ENCODE results near the gene PLAA. TPM values are rescaled to one million over a fixed set of nuclear protein-coding genes. Genes with fewer than 3 reads are reported as not detected.
A peak's percentile ranks its signal among the peaks of the same experiment; 100 is the strongest.

PLAA gene
- total RNA-seq, 2 experiments from 2014 or later: 29.8 to 31.9 TPM

DNA sequence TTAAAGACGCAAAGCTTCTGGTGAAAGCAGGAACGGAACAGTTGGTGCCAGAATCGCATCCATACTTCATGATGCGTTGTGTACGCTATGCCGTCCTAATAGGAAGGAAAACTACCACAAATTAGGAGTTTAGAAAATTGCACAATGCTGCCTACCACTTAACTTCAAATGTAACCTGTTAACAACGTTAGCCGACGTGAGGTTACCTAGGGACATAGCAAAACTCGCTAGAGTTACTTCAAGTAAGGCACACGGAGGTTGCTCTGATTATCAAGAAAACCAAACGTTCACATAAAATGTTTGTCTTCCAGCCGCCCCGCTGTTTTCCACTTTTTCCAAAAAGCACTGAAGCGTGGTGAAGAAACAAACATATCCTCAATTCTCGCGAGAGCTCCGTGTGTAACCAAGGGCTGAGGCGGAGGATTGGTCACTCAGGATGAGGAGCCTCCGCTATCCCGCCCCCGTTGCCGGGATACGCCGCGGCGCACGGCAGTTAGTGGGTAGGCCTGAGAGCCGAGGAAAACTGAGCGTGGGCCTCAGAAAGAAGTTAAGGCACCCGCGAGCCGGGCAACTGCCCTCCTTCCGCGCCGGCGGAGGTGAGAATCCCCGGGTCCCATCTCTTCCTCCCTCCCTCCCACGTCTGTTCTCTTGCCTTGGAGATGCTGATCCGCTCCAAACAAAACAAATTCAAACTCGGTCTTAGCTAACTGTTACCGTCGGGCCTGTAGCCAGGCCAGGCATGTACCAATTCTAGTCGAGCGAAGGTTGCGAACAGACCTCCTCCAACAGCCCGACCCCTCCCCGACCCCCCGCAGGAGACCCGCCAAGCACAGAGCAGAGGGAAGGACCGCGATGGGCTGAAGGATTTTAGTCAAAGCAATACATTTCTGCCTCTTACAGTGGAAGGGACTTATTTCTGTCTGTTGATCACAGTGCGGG lies 9.1 kb upstream of the PLAA start, which contains the start of gene IFT74:
Gene IFT74 (plus strand): TSS at position 492 of the 939 bp plus-strand sequence. CDS start 5,556 bp downstream, outside the sequence.
- TF ChIP-seq, protein P1, sequence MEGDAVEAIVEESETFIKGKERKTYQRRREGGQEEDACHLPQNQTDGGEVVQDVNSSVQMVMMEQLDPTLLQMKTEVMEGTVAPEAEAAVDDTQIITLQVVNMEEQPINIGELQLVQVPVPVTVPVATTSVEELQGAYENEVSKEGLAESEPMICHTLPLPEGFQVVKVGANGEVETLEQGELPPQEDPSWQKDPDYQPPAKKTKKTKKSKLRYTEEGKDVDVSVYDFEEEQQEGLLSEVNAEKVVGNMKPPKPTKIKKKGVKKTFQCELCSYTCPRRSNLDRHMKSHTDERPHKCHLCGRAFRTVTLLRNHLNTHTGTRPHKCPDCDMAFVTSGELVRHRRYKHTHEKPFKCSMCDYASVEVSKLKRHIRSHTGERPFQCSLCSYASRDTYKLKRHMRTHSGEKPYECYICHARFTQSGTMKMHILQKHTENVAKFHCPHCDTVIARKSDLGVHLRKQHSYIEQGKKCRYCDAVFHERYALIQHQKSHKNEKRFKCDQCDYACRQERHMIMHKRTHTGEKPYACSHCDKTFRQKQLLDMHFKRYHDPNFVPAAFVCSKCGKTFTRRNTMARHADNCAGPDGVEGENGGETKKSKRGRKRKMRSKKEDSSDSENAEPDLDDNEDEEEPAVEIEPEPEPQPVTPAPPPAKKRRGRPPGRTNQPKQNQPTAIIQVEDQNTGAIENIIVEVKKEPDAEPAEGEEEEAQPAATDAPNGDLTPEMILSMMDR (IDR thresholded peaks at IDR 0.05): no peak
- Mint-ChIP-seq H3K9me3 (no peaks in the 10 kb centered on the region), H3K27ac (peak within 1 kb of the TSS; percentile 81), H3K36me3 (ENCODE audit: low read depth) (no peaks in the 10 kb centered on the region), H3K4me1 (ENCODE audit: low read depth) (peaks cover 26% of the 10 kb centered on the region), H3K4me3 (peak within 1 kb of the TSS; percentile 82), H3K27me3 (no peaks in the 10 kb centered on the region)
- intact Hi-C loops (cut with micrococcal nuclease): loop anchor here (5.0 kb wide), 1 partner anchor 64 kb away; the partner anchor contains the start of gene CAAP1
- peak; percentile 97 for DNase-seq
- ChIA-PET POLR2A (interaction anchor here (0.6 to 3.5 kb wide), 5 partner anchors 9 to 64 kb away, joined by 4 to 11 read pairs (median 9); partner anchors contain the start of genes CAAP1 and PLAA), CTCF (interaction anchor here (0.7 to 1.8 kb wide), 3 partner anchors 9 to 63 kb away, joined by 3 to 9 read pairs (median 4); partner anchors contain the start of genes CAAP1 and PLAA)
- ATAC-seq: peak; percentile 98

- no peak for DNase-seq
Observed at GRCh38 chr9:26955222-26955903, 8.3 kb upstream of the PLAA start.

GRCh38 chr9:26954050-26954508 lies 7.0 kb upstream of the PLAA start:
- Mint-ChIP-seq H3K36me3 (ENCODE audit: low read depth) (no peaks in the 10 kb centered on the region), H3K9me3 (no peaks in the 10 kb centered on the region), H3K27ac (peak overlapping the region; percentile 70), H3K27me3 (peaks cover 4% of the 10 kb centered on the region), H3K4me3 (peak overlapping the region; percentile 13), H3K4me1 (ENCODE audit: low read depth) (peaks cover 31% of the 10 kb centered on the region)
- ATAC-seq (peak; percentile 50), DNase-seq (peak; percentile 36)
- ChIA-PET CTCF (no interaction called here), POLR2A (interaction anchor here (3.5 kb wide), 1 partner anchor 12 kb away, joined by 11 read pairs; no protein-coding TSS in a partner anchor)
- TF ChIP-seq, protein P1 (IDR thresholded peaks at IDR 0.05): no peak
- intact Hi-C loops (cut with micrococcal nuclease): no loop called here

More at GRCh38 chr9:26955222-26955903, 8.3 kb upstream of the PLAA start:
- ATAC-seq: no peak
- Mint-ChIP-seq H3K4me1 (ENCODE audit: low read depth) (peaks cover 26% of the 10 kb centered on the region), H3K36me3 (ENCODE audit: low read depth) (no peaks in the 10 kb centered on the region), H3K27ac (peak overlapping the region; percentile 81), H3K4me3 (peak overlapping the region; percentile 82), H3K27me3 (no peaks in the 10 kb centered on the region), H3K9me3 (no peaks in the 10 kb centered on the region)
- ChIA-PET CTCF (interaction anchor here (0.6 to 1.8 kb wide), 3 partner anchors 8 to 62 kb away, joined by 3 to 9 read pairs (median 4); partner anchors contain the start of genes CAAP1 and PLAA), POLR2A (interaction anchor here (0.6 to 3.5 kb wide), 5 partner anchors 8 to 64 kb away, joined by 4 to 11 read pairs (median 9); partner anchors contain the start of genes CAAP1 and PLAA)
- TF ChIP-seq, protein P1 (IDR thresholded peaks at IDR 0.05): no peak
- intact Hi-C loops (cut with micrococcal nuclease): loop anchor here (5.0 kb wide), 1 partner anchor 63 kb away; the partner anchor contains the start of gene CAAP1

- CTCF ChIA-PET: no interaction called here
- H3K4me1 Mint-ChIP-seq (ENCODE audit: low read depth): peaks cover 26% of the 10 kb centered on the region
- H3K36me3 Mint-ChIP-seq (ENCODE audit: low read depth): peaks cover 2% of the 10 kb centered on the region
- H3K27ac Mint-ChIP-seq: no peak overlapping the region
- intact Hi-C loops (cut with micrococcal nuclease): no loop called here
- ATAC-seq (no peak), DNase-seq (no peak)
- POLR2A ChIA-PET: no interaction called here
- TF ChIP-seq, protein P1 (IDR thresholded peaks at IDR 0.05): no peak
- H3K27me3 Mint-ChIP-seq: peaks cover 4% of the 10 kb centered on the region
- no peak overlapping the region for H3K4me3 Mint-ChIP-seq
- no peaks in the 10 kb centered on the region for H3K9me3 Mint-ChIP-seq
Observed at GRCh38 chr9:26951794-26952193, 4.8 kb upstream of the PLAA start.

All from activated CD8-positive, alpha-beta T cell treated with anti-CD3 and anti-CD28 coated beads for 36 hours (primary cell).